RPMI7951 (cell line): Measurements from ENCODE around the gene FAM20A. TPM values are rescaled to one million over a fixed set of nuclear protein-coding genes. Genes with fewer than 3 reads are reported as not detected.
A peak's percentile ranks its signal among the peaks of the same experiment; 100 is the strongest.

Experiments
- DNase-seq: peaks from one replicate; pipeline ENCODE4 v3.0.0-alpha.2; 2012; ENCODE audit warnings: low read depth
- total RNA-seq: library from RNA; depleted of rRNA; stranded (reverse); fragments of >200 nt; shearing (Covaris generic); gene quantifications from 2 replicates; pipeline ENCODE4 v1.2.3, GENCODE V29; 2014

The FAM20A gene
- total RNA-seq, 1 experiment from 2014 or later = 0.36 TPM

DNA sequence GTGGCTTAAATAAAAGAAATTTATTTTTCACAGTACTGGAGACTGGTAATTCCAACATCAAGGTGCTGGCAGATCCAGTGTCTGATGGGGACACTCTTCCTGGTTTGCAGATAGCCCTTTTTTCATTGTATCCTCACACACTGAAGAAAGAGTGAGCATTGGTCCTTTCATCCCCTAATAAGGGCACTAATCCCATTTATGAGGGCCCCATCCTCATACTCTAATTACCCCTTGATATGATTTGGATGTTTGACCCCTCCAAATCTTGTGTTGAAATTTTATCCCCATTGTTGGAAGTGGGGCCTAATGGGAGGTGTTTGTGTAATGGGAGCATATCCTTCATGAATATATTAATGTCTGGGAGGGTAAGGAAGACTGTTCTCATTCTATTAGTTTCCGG is 9.4 kb upstream of the FAM20A start:
- no peak for DNase-seq

DNA sequence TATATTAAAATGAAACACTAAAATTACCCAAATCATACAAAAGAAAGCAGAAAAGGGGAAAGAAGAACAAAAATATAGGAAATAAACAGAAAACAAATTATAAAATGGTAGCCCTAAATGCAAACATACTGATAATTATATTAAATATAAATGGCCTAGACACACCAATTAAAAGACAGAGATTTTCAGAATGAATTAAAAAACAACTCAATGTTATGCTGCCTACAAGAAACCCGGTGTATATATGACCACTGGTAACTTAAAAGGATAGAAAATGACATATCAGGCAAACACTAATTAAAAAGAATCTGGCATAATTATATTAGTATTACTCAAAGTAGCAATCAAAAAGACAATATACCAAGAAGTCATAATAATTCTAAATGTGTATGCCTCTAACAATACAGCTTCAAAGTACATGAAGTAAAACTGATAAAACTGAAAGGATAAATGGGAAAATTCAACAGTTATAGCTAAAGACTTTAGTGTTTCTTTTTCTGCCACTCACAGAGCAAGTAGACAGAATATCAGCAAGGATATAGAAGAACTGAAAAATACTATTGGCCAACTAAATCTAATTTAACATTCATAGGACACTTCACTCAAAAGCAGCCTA is 7.5 kb upstream of the FAM20A start:
- DNase-seq = no peak

DNA sequence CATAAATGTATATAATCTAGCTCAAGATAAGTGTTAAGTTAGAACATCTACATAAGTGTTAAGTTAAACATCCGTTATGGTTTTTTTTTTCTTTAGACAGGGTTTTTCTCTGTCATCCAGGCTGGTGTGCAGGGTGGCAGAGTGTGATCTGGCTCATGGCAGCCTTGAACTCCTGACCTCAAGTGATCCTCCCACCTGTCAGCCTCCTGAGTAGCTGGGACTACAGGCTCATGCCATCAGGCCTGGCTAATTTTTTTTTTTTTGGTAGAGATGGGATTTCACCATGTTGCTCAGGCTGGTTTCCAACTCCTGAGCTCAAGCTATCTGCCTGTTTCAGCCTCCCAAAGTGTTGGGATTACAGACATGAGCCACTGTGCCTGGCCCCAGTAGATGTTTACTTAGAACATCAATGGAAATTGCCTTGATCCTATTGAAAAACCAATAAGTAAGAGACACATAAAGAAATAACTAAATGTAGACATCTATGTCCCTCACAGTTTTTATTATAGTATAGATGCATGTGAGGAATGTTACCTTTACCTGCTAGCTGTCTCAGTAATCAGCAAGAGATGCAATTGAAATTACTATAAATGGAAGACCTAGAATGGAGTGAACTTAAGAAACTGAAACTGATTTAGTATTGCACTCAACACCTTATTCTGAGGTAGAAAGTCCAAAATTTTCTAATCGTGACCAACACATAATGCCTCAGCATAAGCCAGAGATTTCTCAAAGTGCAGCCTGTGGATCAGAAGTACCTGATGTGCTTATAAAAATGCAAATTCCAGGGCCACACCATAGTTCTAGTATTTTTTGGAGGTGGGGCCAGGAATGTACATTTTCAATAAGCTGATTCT is 5.5 kb upstream of the FAM20A start:
- DNase-seq = no peak

DNA sequence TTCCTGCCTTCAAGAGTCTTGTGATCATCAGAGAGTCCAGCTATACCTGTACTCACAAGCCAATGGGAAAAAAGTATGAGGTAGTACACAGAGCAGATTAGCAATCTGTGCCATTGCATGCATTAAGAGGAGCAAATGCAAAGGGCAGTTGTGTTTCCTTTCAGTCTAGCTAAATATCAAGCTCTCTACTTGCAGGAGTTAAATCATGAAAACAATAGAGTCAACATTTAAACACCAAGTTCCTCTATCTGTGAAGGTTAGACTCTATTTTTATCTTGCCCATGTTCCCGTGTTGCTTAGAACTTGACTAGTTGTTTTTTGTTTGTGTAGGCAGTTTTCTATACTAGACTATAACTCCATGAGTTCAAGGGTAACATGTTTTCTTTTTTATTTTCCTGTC is 4.7 kb upstream of the FAM20A start:
- DNase-seq = no peak

DNA sequence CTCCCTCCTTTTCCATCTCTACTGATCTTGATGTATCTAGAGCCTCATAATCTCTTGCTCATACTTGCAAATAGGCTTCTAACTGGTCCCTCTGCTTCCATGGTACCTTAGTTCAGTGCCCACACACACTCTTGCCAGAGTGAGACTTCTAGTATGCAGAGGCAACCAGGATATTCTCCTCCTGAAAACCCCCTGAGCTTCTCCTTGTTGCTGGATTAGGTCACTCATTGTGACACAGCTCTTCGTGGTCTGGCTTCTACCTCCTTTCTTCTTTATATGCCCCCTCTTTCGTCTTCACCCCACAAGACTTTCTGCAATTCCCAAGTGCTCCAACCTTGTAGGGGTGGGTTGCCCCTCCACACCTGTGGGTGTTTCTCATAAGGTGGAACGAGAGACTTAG is 2.5 kb upstream of the FAM20A start:
- DNase-seq = no peak

DNA sequence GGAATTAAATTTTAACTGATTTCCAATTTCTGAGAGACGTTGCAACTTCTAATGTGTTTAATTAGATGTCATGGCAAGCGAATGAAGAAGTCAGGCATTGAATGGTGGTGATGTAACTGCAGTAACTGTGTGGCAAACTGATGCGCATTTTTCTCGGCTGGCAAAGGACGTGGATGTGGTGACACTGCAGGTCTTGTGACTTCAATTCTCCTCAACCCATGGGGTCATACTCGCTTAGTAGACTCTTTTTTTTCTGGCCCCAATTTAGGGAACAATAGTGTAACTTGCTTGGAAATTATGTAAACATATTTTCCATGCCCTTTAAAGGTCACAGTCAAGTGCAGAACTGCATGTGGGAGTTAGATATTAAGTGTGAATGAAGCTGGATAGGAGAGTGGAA is 1.9 kb upstream of the FAM20A start:
- DNase-seq = no peak

DNA sequence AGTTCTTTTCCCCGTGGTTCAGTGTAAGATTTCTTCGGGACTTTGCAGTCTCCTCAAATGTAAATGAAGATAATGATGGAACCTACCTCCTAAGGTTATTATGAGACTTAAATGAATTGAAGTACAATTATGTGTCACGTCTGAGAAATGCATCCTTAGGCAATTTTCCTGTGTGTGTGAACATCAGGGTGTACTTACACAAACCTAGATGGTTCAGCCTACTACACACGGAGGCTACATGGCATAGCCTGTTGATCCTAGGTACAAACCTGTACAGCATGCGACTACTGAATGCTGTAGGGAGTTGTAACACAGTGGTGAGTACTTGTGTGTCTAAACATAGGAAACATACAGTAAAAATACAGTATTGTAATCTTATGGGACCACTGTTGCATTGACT is 1.1 kb upstream of the FAM20A start:
- no peak for DNase-seq

DNA sequence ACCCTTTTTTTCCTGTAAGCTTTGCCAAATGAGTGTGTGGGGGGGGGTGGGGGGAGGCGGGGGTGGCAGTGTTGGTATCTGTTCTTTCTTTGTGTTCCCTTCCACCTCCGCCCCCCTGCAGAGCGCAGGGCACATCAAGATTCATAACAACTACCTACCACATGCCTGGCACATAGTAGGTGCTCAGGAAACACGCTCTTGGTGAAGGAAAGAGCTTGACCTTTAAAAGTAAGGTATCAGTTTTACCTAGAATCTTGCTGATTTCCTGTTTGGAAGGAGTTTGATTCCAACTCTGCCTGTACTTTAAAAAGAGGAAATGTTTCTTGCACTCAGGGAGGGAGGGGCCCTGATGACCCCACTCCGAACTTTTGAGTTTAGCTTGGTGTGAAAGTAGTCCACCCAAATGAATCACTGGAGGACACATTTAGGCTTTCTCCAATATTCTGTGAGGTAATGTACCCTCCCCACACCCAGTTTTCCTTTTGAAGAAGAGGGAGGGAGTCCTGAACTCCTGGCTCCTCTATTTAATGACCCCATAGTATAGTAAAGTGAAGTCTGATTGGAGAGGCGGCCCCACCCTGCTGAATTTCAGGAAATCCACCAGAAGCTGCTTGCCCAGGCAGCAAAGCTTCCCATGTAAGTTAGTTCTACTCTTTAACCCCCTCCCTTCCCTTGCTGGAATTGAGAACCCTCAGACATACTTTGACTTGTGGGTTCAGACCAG is 560 bp upstream of the FAM20A start:
- DNase-seq = no peak

- DNase-seq = no peak
These were observed 868 bp downstream of the FAM20A start for GRCh38 chr17:68600067-68600930.

DNA sequence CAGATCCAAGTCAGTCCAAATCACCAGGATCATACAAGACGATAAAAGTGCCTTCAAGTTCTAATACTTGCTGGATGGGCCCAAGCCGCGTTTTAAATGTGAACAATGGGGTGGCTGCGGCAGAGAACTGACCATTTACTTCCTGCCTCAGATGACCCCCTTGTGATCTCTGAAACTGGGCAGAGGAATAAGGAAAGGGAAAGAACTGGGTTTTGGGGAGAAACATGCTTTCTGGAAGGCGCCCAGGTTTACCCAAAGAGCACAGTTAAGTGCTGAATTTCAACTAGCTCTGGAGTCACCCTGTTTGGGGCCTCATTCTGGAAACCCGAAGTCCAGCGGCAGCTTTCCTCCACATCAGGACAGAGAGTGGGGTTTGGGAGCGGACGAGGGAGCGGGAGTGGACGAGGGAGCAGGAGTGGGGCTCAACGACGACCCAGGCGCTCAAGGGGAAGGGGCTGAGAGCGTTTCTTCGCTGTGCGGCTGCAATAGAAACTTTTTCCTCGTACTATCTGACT is 1.6 kb downstream of the FAM20A start:
- no peak for DNase-seq

GRCh38 chr17:68599091-68599490 is 2.1 kb downstream of the FAM20A start:
- DNase-seq = peak; percentile 19

- DNase-seq = no peak
These were observed 2.6 kb downstream of the FAM20A start for GRCh38 chr17:68598545-68598961.

DNA sequence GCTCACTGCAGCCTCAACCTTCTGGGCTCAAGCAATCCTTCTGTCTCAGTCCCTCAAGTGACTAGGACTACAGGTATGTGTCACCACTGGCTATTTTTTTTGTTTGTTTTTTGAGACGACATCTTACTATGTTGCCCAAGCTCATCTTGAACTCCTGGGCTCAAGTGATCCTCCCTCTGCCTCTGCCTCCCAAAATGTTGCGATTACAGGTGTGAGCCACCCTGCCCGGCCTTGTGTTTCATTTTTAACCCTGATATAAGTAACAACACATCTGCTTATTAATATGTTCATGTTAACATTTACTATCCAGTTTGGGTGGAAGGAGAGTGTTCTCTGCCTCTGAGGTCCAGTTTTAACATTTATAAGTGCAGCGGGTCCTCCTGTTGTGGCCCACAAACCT is 3.1 kb downstream of the FAM20A start:
- DNase-seq = no peak

GRCh38 chr17:68596411-68596945 is 4.7 kb downstream of the FAM20A start:
- no peak for DNase-seq

DNA sequence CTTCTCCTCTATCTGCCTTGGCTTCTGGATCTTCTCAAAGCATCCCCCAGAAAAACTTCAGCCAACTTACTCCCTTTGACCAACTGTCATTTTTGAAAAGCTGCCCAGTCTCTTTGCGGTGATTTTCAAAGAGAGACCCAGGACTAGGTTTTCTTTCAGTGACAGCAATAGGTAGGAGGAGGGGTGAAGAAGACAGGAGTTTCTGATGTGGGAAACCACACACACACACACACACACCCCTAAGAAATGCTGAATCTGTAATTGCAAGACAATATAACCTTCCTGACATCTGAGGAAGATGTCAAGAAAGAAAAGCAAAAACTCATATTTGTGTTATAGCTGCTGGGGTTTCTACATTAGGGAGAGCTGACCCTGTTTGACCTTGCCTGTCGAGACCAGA is 5.2 kb downstream of the FAM20A start:
- no peak for DNase-seq

- DNase-seq = no peak
These were observed 5.7 kb downstream of the FAM20A start for GRCh38 chr17:68595496-68595895.

- no peak for DNase-seq
These were observed 6.6 kb downstream of the FAM20A start for GRCh38 chr17:68594552-68594951.

- DNase-seq = no peak
These were observed 8.2 kb downstream of the FAM20A start for GRCh38 chr17:68592682-68593641.

DNA sequence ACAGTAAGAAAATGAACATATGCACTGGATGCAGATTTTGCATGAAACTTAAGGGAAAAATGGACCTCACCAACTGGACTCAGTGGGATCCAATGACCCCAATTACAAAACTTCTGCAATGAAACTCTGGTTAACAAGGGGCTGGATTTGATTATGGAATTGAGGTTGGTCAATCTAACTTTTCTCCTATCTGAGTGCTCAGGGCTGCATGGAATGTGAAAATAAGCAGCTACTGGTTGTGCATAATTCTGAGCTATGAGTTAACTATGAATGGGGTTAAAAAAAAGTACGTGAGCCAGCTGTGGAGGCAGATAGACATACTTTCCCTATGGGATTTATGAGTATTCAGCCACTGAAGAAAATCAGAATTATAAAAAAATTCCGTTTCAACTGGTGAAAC is 9.2 kb downstream of the FAM20A start:
- DNase-seq = no peak

DNA sequence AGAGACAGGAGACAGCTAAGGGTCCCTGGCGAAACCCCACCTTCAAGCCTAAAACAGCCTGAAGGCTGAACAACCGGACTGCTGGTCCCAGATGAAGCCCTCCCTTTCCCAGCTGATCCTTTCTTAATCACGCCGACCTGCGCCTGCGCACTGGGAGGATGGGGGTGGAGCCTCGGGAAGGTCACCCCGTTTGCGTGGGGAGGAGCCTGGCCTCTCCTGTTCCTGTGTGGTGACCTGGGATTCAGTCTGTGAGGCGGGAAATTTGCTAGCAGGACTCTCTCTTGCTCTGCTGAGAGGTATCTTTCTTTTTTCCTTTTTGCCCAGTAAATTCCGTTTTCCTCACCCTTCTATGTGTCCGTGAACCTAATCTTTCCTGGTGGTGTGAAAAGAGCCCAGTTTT is 9.6 kb downstream of the FAM20A start:
- peak; percentile 63 for DNase-seq
